LHCN-M2 (cell line): ENCODE measurements around the gene DLEU7. TPM values are rescaled to one million over a fixed set of nuclear protein-coding genes. Genes with fewer than 3 reads are reported as not detected.

Source experiments
- DNase-seq: peaks from one replicate; pipeline ENCODE4 v3.0.0-alpha.2; 2012; ENCODE audit warnings: low read depth
- total RNA-seq: library from RNA; depleted of rRNA; stranded (reverse); fragments of >200 nt; gene quantifications from 2 replicates; pipeline ENCODE4 v1.2.3, GENCODE V29; 2014; rRNA removed

The DLEU7 gene
- total RNA-seq, 1 experiment from 2014 or later, result not detected

- no peak for DNase-seq
Measured at GRCh38 chr13:50796463-50796862, 47.0 kb downstream of the DLEU7 start.

GRCh38 chr13:50794226-50794625 is 49.3 kb downstream of the DLEU7 start:
- no peak for DNase-seq

GRCh38 chr13:50793026-50793425 is 50.5 kb downstream of the DLEU7 start:
- DNase-seq, result no peak

GRCh38 chr13:50788551-50789210 is 54.8 kb downstream of the DLEU7 start:
- no peak for DNase-seq

GRCh38 chr13:50787316-50788195 is 55.9 kb downstream of the DLEU7 start:
- no peak for DNase-seq

- no peak for DNase-seq
Measured at GRCh38 chr13:50783717-50784290, 59.7 kb downstream of the DLEU7 start.

GRCh38 chr13:50783066-50783465 is 60.4 kb downstream of the DLEU7 start:
- no peak for DNase-seq

- no peak for DNase-seq
Measured at GRCh38 chr13:50780201-50781015, 63.1 kb downstream of the DLEU7 start.

GRCh38 chr13:50779443-50780200 is 63.9 kb downstream of the DLEU7 start:
- no peak for DNase-seq

Other genes starting within 250 kb of the DLEU7 start
- gene RNASEH2B, start 66.1 kb upstream of the DLEU7 start, total RNA-seq, result 72.6 and 83.4 TPM in 2 replicates